Sciatic nerve (tissue), 2 donors: ENCODE data around the gene GSAP. TPM values are rescaled to one million over a fixed set of nuclear protein-coding genes. Genes with fewer than 3 reads are reported as not detected.
"Not testable (repeated sequence)": the region's sequence is repeated elsewhere in the genome, so short reads cannot be mapped to it uniquely, and the experiment has no call there.

Experiments used
- ATAC-seq: fragments of 200-7000 bp; cut with Tn5 transposase; one replicate; pipeline ENCODE4 v1.9.1; 2020; ENCODE audit warnings: mild to moderate bottlenecking, moderate library complexity
- DNase-seq: peaks from one replicate; pipeline ENCODE4 v3.0.0-alpha.2; 2020; ENCODE audit warnings: low spot score
- intact Hi-C: fragments of 100-400 bp; cut with DNase I; formaldehyde crosslinking; loops from one replicate; pipeline ENCODE4 v1.14.2; 2022
- total RNA-seq: library from RNA; stranded (reverse); fragmentation: NEBNext Ultra II Directional; extraction: Animal tissue kit (Norgen Biotek cat#: 25700); gene quantifications from one replicate; pipeline ENCODE4 v1.2.1, GENCODE V29; 2021
- donor health status: DM: no; HTN: no; CAD: no.
- donor health status: DM: no; HTN: no; CAD: no.

Gene GSAP
- total RNA-seq, 1 donor from 2014 or later, result 22.3 TPM

DNA sequence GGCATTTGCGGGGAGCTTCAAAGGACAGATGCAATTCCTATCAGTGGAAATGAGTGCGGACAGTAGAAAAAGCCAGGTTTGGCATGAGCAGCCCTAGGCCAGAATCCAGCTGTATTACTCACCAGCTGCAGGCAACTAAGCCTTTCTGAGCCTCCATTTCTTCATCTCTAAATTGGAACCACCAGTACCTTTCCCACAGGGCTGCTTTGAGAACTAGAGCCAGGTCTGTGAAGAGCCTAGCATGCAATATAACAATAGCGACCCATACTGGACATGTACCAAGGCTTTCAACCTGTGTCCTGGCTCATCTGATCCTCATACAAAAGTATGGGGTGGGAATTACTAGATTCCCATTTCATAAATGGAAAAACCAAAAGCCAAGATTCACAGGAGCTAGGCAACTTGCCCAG lies 101.0 kb downstream of the GSAP start:
- DNase-seq (no peak), ATAC-seq (peak; percentile 74)
- intact Hi-C loops, result no loop called here

DNA sequence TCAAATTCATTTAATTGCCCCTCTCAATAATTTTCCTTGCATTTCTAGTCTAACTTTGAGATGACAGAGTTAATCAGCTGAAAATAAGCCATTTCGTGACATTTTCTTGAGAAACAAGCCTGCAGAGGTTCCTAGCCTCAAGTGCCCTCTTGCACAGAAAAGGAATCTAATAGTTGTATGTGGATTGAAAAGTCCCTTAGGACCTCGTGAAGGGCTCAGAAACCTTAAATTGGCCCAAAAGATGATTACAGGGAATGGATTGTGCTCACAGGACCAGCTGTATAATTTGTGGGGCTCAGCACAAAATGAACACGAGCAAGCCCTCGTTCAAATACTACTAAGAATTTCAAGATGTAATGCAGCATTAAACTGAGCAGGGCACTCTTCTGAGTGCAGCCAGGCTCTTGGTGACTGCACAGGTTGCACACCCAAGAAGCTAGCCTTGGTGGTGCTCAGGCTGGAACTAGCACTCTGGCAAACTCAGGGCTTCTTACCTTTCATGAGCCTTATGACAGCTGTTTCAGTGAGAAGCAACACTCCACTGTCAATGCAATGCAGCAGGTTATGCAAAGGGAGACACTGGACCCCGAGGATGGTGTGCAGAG lies 102.2 kb downstream of the GSAP start:
- intact Hi-C loops, result no loop called here
- no peak for DNase-seq
- peak; percentile 13 for ATAC-seq

DNA sequence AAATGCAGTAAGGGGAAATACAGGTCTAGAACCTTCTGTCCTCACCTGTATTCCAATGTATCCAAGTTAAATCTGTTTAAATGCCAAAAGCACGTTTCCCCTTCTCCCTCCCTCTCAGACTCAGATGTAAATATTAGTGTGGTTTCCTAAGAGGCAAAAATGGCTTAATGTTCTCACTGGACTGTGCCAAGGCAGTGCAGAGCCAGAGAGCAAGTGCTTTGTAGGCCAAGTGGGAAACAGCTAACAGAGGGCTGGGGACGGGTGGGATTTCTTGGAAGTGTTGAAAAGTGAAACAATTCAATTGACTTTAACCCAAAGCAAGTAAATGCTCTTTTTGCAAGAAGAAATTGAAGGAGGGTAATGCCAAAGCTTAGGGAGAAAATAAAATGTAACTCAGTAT lies 103.1 kb downstream of the GSAP start:
- no peak for ATAC-seq
- no peak for DNase-seq
- intact Hi-C loops, result no loop called here

DNA sequence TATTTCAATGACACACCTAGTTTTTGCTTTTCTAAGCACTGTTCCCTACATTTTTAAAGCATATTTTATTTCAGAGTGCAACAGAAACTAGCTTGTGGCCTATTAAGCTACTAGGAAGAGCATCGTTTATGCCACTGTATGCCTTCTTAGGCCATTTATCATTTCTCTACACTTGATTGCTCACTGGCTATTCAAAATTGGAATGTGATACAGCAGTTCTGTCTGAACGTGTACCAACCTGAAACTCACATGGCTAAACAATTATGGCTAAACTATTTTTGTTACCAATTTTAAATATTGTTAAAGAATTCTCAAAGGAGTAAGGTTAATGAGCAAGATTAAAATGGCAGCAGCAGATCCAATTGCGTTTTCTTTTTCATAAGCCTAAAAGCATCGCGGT lies 105.2 kb downstream of the GSAP start:
- ATAC-seq (no peak), DNase-seq (no peak)
- intact Hi-C loops, result no loop called here

DNA sequence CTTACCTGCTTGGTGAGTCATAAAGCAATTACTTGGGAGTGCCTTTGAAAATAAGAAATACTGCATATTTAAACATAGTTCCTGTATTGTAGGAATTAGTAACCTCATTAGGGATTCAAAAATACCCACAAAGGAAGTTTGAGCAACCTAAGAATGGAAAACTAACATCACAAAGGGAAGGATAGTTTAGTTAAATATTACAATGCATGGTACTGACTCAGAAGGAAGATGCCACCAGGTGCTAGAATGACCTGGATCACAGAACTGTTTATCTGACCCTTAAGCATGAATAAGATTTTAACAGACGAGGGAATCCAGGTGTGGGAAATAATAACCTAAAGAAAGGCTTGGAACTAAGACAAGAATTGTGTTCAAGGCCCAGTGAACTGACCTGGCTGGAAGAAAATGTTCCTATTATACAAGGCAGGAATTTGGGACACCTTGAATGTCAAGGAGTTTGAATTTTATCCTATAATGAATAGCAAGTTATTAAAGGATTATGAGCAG lies 106.4 kb downstream of the GSAP start:
- ATAC-seq (peak; percentile 11), DNase-seq (no peak)
- intact Hi-C loops, result no loop called here

DNA sequence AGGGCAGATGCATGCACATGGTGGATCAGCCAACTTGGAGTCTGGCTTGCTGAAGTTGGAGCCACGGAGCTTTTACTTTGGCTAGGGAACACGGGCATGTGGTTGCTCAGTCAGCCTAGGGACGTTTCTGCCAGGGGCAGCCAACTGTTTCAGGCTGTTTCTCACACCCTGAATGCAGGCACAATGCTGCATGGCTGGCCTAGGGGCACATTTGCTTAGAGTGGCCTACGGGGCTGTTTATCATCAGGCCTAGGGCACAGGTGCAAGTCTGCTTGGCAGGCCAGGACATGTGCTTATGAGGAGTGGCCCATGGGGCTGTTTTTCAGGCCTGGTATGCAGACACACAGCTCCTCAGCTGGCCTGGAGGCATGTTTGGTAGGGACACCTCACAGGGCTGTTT lies 107.4 kb downstream of the GSAP start:
- DNase-seq (no peak), ATAC-seq (peak; percentile 47)
- intact Hi-C loops, result no loop called here

DNA sequence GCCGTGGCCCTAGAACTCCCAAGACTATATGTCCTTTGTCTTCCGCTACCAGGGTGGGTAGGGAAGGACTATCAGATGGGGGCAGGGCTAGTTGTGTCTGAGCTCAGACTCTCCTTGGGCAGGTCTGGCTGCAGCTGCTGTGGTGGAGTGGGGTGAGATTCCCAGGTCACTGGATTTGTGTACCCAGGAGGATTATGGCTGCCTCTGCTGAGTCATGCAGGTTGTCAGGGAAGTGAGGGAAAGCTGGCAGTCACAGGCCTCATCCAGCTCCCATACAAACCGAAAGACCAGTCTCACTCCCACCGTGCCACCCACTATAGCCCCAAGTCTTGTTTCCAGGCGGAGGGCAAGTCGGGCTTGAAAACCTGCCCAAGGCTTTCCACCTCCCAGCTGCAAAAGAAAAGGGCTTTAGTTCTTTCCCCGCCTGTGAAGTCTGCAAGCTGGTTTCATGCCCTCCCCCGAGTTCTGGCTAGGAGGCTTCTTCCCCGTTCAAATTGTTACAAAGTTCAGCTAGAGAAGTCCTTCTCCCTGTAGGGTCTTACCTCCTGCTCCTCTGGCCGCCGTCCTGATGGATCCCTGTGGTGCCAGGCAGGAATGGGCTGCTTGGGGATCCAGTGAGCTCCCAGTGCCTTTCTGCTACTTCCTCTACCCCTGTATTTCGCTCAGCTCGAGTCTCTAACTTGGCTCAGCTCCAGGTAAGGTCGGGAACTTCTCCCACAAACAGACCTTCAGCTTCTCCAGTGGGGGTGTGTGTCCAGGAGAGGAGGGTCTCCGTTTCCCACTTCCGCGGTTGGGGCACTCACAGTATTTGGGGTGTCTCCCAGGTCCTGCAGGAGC lies 109.7 kb downstream of the GSAP start:
- no peak for ATAC-seq
- intact Hi-C loops, result no loop called here
- DNase-seq, result no peak

DNA sequence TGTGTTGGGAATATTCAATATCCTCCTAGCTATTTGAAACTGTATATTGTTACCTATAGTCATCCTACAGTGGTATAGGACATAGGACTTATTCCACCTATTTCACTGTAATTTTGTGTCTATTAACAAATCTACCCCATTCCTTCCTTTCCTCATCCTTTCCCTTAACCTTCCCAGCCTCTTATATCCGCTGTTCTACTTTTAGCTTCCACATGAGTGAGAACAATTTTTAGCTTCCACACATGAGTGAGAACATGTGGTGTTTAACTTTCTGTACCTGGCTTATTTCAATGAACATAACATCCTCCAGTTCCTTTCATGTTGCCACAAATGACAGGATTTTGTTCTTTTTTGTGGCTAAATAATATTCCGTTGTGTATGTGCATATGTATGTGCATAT lies 120.6 kb downstream of the GSAP start:
- DNase-seq (no peak), ATAC-seq (no peak)
- intact Hi-C loops, result no loop called here

DNA sequence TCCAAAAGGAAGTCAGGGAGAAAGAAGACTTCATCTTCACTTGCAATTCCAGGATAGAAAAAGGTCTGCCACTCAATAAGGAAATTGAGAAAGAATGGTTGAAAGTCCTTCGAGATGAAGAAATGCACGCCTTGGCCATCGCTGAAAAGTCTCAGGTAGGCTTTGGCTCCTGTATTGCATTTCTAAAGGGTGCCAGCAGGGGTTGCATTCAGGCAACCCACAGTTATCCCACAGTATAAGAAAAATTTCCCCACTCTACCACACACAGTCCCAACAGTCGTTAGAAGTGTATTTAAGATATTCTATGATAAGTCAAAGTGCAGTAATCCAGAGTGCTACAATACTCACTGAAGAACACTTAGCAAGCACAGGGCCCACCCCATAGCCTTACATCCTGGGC lies 123.1 kb downstream of the GSAP start:
- intact Hi-C loops, result no loop called here
- DNase-seq (no peak), ATAC-seq (no peak)

DNA sequence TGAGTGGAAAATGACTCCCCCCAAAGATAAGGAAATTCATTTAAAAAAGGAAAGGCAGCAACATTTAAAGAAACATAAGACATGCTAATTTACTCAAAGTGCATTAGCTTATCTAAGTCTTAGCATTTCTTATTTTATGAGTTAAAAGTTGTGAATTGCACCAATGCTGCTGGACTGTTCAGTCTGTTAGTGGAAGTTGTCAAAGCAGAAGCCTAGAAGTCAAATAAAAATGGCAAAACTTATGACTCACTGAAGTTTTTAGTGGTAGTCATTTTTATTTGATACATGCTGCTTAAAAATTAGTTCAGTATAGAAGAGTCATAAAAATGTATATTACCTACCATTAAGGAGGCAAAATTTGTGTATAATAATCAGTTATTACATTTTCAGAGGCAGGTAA lies 125.7 kb downstream of the GSAP start:
- no peak for DNase-seq
- ATAC-seq, result no peak
- intact Hi-C loops, result no loop called here

DNA sequence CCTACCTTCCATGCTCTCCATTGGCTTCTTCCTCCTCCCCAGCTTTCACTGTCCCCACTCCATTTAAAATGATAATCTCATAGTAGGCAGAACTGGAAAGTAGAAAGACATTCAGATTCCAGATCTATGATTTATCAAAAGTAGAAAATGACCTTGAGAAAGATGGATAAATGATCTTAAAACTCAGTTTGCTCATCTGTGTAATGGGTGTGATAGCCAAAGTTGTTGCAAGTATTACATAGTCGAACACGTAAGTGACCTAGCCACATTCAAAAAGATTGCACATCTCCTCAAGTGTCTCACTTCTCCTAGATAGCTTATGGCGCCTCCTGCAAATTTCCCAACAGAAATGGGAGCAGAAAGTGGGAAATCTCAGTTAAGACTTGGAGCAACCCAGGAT lies 126.8 kb downstream of the GSAP start:
- DNase-seq, result no peak
- no peak for ATAC-seq
- intact Hi-C loops, result no loop called here

DNA sequence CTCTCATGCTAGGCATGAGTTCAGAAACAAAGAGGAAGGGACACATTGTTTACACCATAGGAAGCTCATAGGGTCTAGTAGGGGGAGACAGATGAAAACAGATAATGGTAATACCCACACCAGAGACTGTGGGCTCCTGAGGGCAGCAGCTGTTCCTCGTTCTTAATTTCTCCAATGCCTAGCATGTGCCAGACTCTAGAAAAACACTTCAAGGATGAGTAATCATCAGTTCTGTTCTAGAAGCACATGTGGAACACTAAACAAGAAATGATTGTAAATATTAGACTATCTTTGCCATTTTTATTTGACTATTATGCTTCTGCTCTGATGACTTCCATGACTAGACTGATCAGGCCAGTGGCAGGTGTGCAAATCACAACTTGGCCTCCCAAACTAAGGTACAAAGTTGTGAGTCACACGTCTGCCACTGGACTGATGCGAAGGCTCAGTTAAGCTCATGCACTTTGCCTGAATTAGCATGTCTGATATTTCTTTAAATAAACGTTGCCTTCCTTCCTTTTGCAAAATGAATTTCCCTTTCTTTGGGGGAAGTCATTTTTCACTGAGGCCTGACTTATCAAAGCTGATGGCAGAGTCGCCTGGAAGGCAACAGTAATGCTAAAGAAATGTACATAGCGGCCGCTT lies 127.4 kb downstream of the GSAP start:
- no peak for ATAC-seq
- no peak for DNase-seq
- intact Hi-C loops, result no loop called here

DNA sequence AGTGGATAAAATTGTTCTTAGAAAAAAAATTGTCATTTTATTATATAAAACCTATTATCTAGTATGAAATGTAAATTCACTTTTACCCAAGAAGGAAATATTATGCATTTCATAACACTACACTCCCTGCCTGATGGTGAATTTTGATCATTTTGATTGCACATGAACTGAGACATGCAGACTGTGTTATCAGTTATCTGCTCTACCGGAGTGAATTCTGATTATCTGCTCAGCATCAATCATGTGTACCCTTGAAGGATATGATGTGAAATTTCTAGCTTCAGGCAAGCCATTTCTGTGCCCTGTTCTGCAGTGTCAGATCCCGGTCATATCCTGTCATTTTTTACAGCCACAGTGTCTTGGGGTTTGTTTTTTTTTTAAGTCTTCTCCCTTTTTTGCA lies 131.5 kb downstream of the GSAP start:
- ATAC-seq (no peak), DNase-seq (no peak)
- intact Hi-C loops, result no loop called here

DNA sequence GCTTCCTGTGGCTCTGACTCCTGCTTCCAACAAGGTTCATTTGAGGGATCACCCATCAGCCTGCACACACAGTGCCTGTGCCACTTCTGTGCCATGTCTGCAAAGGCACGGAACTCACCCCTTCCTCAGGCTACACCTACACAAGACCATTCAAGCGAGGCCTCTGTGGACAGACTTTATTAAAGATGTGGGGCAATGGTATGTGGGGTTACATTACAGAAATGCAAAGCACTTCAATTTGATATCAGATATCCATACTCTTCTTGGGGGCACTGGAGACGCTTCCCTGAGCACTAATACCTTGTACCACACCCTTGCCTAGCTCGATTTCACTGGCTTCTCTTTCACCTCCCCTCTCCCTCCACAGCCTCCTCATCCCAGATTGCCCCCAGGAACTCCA lies 132.1 kb downstream of the GSAP start:
- no peak for ATAC-seq
- no peak for DNase-seq
- intact Hi-C loops, result no loop called here

DNA sequence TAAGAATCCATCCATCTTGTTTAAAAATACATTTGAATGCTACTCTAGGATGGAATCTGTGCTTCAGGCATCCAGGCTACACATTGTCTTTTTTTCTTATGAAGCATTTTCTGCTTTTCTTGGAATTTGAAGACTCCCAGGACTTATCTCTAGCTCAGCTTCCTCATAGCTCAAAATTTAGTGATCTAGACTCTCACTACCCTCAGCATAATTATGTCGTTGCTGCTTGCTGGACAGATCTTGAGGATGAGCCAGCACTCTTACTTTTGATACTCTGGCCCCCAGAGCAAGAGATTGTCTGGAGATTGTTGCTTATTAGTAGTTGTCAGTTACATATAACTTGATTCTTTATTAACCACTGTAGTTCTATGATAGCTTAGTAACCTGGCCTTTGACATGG lies 133.3 kb downstream of the GSAP start:
- DNase-seq (no peak), ATAC-seq (no peak)
- intact Hi-C loops, result no loop called here

DNA sequence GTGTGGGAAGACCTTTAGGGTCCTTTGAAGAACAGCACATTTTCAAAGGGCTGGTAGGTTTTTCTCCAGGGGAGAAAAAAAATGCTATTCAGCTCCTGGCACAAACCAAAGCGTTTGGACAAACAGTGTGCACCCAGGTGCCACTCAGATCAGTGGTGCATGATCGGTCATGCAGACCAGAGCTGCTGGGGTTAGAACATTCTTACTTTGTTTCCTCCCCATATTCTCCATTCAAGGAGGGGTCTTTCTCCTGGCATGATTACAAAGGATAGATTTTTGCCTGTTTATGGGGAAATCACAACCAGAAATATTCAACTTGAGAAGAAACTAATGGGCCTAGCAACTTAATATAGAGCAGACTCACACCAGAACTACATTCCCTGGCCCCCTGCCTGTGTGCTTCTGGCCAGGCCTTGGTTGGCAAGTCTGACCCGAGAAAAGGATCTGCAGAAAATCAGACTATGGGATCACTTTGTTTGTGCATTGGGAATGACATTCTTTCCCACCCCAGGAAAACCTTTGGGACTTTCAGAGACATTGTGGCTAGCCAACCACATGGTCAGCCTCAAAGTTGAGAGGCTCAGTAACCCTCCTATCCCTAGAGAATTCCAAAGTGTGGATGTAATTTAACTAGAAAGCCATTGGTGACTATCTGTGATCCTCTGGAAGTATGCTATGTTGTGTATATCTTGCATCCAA lies 134.2 kb downstream of the GSAP start:
- intact Hi-C loops, result no loop called here
- no peak for DNase-seq
- peak; percentile 36 for ATAC-seq

DNA sequence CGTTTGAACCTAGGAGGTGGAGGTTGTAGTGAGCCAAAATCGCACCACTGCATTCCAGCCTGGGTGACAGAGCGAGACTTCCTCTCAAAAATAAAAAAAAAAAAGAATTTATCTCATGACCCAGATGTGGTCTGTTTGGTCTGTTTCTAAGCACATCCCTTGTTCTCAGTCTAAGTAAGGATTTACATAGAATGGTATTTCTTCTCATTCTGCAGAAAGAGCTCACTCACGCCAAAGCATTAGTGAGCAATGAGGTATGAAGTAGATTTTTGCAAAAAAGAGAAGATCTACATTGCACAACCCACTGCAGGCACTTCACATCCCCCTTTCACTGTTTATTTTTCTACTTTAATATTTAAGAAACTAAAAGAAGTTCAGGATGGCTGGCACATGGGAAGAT lies 140.0 kb downstream of the GSAP start:
- intact Hi-C loops, result no loop called here
- ATAC-seq (no peak), DNase-seq (no peak)

DNA sequence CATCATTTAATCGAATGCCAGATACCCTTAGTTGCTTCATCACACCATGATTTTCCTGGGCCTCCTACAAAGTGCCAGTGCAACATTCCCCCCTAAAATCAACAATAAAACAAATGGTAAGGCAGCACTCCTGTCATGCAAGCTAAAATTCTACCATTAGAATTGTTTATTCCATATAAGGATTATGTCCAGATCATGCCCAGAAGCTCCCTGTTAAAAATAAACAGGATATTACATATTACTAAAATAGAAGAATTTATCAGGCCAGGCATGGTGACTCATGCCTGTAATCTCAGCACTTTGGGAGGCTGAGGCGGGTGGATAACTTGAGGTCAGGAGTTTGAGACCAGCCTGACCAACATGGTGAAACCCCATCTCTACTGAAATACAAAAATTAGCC lies 140.5 kb downstream of the GSAP start:
- intact Hi-C loops, ATAC-seq, DNase-seq: not testable (repeated sequence)

DNA sequence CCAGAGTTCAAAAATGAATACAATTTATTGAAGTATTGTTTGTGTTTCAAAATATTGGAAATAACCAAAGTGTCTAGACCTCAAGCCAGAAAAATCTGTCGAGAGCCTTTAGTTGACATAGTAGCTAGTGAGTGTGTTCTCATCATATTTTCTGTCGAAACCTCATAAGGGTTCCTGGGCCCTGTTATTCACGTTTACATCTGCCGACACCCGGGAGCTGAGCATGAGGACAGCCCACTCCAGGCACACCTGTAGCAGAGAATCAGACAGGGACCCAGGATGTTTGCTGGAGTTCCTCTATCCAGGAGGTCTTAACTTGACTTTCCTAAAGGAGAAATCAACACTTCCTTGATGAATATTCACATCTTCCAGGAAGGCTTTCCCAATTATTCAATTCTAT lies 144.4 kb downstream of the GSAP start:
- intact Hi-C loops, result no loop called here
- no peak for DNase-seq
- no peak for ATAC-seq

DNA sequence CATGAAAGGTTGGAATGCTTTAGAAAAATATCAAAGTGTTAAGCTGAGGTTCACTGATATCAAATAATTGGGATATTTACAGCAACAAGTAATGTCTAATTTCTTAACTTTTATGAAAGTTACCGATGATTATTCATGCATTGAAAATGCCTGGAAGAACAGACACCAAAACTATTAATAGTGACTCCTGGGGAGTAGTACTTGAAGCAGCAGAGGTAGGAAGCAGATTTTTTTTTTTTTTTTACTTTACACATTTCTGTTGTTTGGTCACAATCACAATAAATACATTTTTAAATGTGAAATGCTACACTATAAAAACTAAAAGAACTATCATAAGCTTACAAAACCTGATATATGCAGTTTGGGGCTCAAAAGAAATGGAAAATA lies 146.1 kb downstream of the GSAP start:
- DNase-seq (no peak), ATAC-seq (peak; percentile 28)
- intact Hi-C loops, result no loop called here
